ENCODE results near the gene FSIP2. TPM values are rescaled to one million over a fixed set of nuclear protein-coding genes. Genes with fewer than 3 reads are reported as not detected.
"Not testable (repeated sequence)": the region's sequence is repeated elsewhere in the genome, so short reads cannot be mapped to it uniquely, and the experiment has no call there.

FSIP2 gene
- total RNA-seq, 2 experiments from 2014 or later, result not detected

DNA sequence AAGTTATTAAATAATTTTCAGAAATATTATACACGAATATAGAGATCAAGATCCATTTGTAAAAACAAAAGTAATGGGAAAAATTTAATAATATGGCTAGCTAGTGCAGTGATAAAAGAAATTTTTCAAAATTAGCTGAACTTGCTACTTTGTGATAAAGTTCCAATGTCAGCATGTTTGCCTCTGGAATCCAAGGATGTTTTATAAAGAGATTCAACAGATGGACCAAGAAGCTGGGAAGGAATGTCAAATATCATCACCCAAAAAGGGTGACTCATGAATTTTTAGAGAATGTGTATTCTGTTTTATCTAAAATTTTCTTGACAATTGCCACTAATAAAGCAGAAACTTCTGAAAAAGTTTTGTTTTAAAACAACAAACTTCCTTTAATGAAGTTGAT, 95.3 kb downstream of the FSIP2 start:
- no peaks in the 10 kb centered on the region for H3K4me1 Mint-ChIP-seq
- H3K4me3 Mint-ChIP-seq, result no peak overlapping the region
- peaks cover 16% of the 10 kb centered on the region for H3K9me3 Mint-ChIP-seq
- H3K27ac Mint-ChIP-seq, result no peak overlapping the region
- H3K27me3 Mint-ChIP-seq, result no peaks in the 10 kb centered on the region
- no peak for DNase-seq
- peaks cover 6% of the 10 kb centered on the region for H3K36me3 Mint-ChIP-seq

DNA sequence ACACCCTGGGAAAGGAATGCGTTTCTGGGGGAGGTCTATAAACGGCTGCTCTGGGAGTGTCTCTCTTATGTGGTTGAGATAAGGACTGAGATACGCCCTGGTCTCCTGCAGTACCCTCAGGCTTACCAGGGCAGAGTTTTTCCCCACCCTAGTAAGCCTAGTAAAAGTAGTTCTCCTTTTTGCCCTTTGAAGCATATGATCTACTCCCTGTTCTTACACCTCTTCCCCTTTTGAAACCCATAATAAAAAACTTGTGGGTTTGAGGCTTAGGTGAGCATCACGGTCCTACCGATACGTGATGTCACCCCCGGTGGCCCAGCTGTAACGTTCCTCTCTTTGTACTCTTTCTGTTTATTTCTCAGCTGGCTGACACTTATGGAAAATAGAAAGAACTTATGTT, 97.4 kb downstream of the FSIP2 start:
- H3K4me3 Mint-ChIP-seq, result no peak overlapping the region
- H3K36me3 Mint-ChIP-seq, result peaks cover 8% of the 10 kb centered on the region
- H3K27ac Mint-ChIP-seq, result no peak overlapping the region
- no peaks in the 10 kb centered on the region for H3K27me3 Mint-ChIP-seq
- H3K4me1 Mint-ChIP-seq, result no peaks in the 10 kb centered on the region
- no peak for DNase-seq
- H3K9me3 Mint-ChIP-seq, result peaks cover 21% of the 10 kb centered on the region

DNA sequence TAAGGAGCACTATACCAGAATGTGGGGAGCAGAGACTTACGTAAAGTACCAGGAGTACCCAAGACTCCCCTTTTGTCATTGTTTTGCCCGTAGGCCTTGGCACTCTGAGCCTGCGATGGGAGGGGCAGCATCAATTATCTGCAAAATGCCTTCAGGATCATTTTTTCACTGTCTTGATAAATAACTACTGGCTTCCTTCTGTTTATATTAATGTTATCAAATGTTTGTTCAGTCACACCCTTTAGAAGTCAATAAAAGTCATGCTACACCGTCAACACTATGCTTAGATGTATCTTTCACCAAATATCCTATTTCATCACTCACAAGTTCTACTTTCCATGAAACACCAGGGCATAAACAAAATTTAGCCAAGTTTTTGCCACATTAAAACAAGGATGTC, 116.3 kb downstream of the FSIP2 start:
- H3K27me3 Mint-ChIP-seq, result no peaks in the 10 kb centered on the region
- H3K36me3 Mint-ChIP-seq, result peaks cover 27% of the 10 kb centered on the region

DNA sequence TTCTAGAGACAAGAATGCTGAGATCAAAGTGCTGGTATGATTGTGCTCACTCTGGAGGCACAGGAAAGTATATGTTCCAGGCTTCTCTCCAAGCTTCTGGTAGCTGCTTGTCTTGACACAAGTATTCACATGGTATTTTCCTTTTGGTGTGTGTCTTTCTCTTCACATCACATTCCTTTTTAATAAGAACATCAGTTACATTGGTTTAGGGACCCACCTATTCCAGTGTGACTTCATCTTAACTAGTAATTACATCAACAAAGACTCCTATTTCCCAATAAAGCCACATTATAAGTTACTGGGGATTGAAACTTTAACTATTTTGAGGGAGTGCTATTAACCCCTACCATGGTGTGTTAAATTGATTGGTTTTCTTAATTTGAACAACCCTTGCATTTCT, 119.1 kb downstream of the FSIP2 start:
- Mint-ChIP-seq H3K27ac (no peak overlapping the region), H3K9me3 (peaks cover 4% of the 10 kb centered on the region), H3K4me3 (no peak overlapping the region), H3K4me1 (no peaks in the 10 kb centered on the region), H3K36me3 (peaks cover 16% of the 10 kb centered on the region), H3K27me3 (no peaks in the 10 kb centered on the region)
- DNase-seq, result no peak

More for the DNA sequence above, 116.3 kb downstream of the FSIP2 start:
- DNase-seq, result no peak
- H3K27ac Mint-ChIP-seq, result no peak overlapping the region
- H3K4me1 Mint-ChIP-seq, result no peaks in the 10 kb centered on the region
- H3K4me3 Mint-ChIP-seq, result no peak overlapping the region
- H3K9me3 Mint-ChIP-seq, result peaks cover 8% of the 10 kb centered on the region

DNA sequence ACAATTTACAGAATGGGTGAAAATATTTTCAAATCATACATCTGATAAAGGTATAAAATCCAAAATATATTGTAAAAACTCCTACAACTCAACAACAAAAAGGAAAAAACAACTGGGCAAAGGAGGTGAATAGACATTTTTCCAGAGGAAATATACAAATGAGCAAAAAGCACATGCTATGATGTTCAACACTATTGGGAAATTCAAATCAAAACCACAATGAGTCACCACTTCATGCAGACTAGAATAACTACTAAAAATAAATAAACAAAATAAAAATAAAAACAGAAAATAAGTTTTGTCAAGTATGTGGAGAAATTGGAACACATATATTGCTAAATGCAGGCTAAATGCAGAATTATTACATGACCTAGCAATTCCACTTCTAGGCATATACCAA, 120.9 kb downstream of the FSIP2 start:
- Mint-ChIP-seq H3K27ac (no peak overlapping the region), H3K27me3 (no peaks in the 10 kb centered on the region), H3K9me3 (peaks cover 4% of the 10 kb centered on the region), H3K4me3 (no peak overlapping the region), H3K36me3 (peaks cover 14% of the 10 kb centered on the region), H3K4me1 (no peaks in the 10 kb centered on the region)
- no peak for DNase-seq

- Mint-ChIP-seq H3K27ac (no peak overlapping the region), H3K27me3 (no peaks in the 10 kb centered on the region), H3K4me1 (no peaks in the 10 kb centered on the region), H3K4me3 (no peak overlapping the region), H3K36me3 (peaks cover 7% of the 10 kb centered on the region), H3K9me3 (no peaks in the 10 kb centered on the region)
- no peak for DNase-seq
Measured at GRCh38 chr2:185860321-185860720, 121.7 kb downstream of the FSIP2 start.

- DNase-seq, result no peak
- Mint-ChIP-seq H3K4me3 (no peak overlapping the region), H3K36me3 (peaks cover 2% of the 10 kb centered on the region), H3K4me1 (no peaks in the 10 kb centered on the region), H3K27ac (no peak overlapping the region), H3K9me3 (peaks cover 4% of the 10 kb centered on the region), H3K27me3 (no peaks in the 10 kb centered on the region)
Measured at GRCh38 chr2:185862657-185863398, 124.2 kb downstream of the FSIP2 start.

- not testable (repeated sequence) for H3K4me3 Mint-ChIP-seq, H3K4me1 Mint-ChIP-seq, DNase-seq, H3K27me3 Mint-ChIP-seq, H3K9me3 Mint-ChIP-seq, H3K27ac Mint-ChIP-seq, H3K36me3 Mint-ChIP-seq
Measured at GRCh38 chr2:185864468-185865260, 126.1 kb downstream of the FSIP2 start.

- Mint-ChIP-seq H3K27me3 (no peaks in the 10 kb centered on the region), H3K4me3 (no peak overlapping the region), H3K36me3 (no peaks in the 10 kb centered on the region), H3K9me3 (no peaks in the 10 kb centered on the region), H3K27ac (no peak overlapping the region), H3K4me1 (no peaks in the 10 kb centered on the region)
- DNase-seq, result no peak
Measured at GRCh38 chr2:185875136-185875931, 136.7 kb downstream of the FSIP2 start.

DNA sequence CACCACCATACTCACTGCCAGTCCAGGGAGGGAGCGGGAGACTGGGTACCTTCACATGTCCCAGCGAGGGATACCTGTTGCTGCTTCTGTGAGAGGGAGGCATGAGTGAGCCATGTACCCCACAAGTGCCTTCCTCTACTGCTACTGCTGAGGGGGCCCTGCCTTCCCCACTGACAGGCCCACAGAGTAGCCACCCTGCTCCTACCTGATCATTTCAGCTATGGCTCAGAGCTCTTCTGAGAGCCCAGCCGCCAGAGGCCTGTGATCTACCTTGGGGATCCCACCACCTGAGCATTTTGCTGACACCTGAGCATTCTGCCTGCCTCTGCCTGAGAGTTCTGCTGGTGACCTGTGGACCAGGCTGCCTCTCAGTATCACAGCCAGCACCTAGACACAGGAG, 137.6 kb downstream of the FSIP2 start:
- Mint-ChIP-seq H3K27me3 (no peaks in the 10 kb centered on the region), H3K4me1 (no peaks in the 10 kb centered on the region), H3K27ac (no peak overlapping the region), H3K36me3 (peaks cover 2% of the 10 kb centered on the region), H3K9me3 (no peaks in the 10 kb centered on the region), H3K4me3 (no peak overlapping the region)
- no peak for DNase-seq

GRCh38 chr2:185880396-185880795, 141.8 kb downstream of the FSIP2 start:
- DNase-seq, result no peak
- H3K27me3 Mint-ChIP-seq, result no peaks in the 10 kb centered on the region
- H3K36me3 Mint-ChIP-seq, result peaks cover 6% of the 10 kb centered on the region
- no peaks in the 10 kb centered on the region for H3K4me1 Mint-ChIP-seq
- H3K4me3 Mint-ChIP-seq, result no peak overlapping the region
- H3K27ac Mint-ChIP-seq, result no peak overlapping the region
- peaks cover 6% of the 10 kb centered on the region for H3K9me3 Mint-ChIP-seq
